ENCODE measurements around the gene ERG.

DNA sequence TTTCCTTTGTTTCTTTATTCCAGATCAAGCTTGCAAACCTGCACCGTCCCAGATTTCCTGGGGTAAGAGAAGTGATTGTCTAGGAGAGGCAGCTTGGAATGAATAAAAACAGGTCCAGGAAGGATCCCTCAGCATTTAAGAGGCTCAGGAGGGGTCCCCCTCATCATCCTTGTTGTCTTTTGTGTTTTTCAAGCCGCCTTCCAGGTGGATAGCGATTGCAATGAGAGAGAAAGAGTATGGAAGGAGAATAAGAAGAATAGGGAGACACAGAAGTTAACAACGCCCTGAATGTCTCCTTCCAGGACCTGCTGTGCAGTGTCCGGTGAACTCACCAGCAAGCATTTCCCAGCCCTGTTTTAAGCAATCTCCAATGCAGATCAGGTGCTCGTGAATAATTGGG is 8.5 kb downstream of the ERG start:
- no peak for TF ChIP-seq GABPA (IDR thresholded peaks at IDR 0.05; ENCODE audit: low read depth)
- TF ChIP-seq, protein P1, sequence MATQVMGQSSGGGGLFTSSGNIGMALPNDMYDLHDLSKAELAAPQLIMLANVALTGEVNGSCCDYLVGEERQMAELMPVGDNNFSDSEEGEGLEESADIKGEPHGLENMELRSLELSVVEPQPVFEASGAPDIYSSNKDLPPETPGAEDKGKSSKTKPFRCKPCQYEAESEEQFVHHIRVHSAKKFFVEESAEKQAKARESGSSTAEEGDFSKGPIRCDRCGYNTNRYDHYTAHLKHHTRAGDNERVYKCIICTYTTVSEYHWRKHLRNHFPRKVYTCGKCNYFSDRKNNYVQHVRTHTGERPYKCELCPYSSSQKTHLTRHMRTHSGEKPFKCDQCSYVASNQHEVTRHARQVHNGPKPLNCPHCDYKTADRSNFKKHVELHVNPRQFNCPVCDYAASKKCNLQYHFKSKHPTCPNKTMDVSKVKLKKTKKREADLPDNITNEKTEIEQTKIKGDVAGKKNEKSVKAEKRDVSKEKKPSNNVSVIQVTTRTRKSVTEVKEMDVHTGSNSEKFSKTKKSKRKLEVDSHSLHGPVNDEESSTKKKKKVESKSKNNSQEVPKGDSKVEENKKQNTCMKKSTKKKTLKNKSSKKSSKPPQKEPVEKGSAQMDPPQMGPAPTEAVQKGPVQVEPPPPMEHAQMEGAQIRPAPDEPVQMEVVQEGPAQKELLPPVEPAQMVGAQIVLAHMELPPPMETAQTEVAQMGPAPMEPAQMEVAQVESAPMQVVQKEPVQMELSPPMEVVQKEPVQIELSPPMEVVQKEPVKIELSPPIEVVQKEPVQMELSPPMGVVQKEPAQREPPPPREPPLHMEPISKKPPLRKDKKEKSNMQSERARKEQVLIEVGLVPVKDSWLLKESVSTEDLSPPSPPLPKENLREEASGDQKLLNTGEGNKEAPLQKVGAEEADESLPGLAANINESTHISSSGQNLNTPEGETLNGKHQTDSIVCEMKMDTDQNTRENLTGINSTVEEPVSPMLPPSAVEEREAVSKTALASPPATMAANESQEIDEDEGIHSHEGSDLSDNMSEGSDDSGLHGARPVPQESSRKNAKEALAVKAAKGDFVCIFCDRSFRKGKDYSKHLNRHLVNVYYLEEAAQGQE (IDR thresholded peaks at IDR 0.05; ENCODE audit: insufficient replicate concordance, low read depth): no peak

Measured in HL-60 (cell line).